ENCODE data around the gene SVBP. TPM values are rescaled to one million over a fixed set of nuclear protein-coding genes. Genes with fewer than 3 reads are reported as not detected.

The SVBP gene
- total RNA-seq, 1 experiment from 2014 or later = 10.1 TPM

GRCh38 chr1:42841440-42842147 lies 24.4 kb upstream of the SVBP start:
- no peaks in the 10 kb centered on the region for H3K9me3 Mint-ChIP-seq (ENCODE audit: low read depth, unreplicated experiment)
- intact Hi-C loops (cut with micrococcal nuclease; ENCODE audit: unreplicated experiment) = no loop called here
- no peak for DNase-seq
- no peak overlapping the region for H3K27ac Mint-ChIP-seq (ENCODE audit: unreplicated experiment)
- CTCF ChIA-PET = no interaction called here
- no peak for TF ChIP-seq CTCF (IDR thresholded peaks at IDR 0.05; ENCODE audit: unreplicated experiment)
- peaks cover 9% of the 10 kb centered on the region for H3K36me3 Mint-ChIP-seq (ENCODE audit: insufficient read depth, unreplicated experiment)
- H3K4me3 Mint-ChIP-seq (ENCODE audit: low read depth, unreplicated experiment) = no peak overlapping the region
- no TSS peak for BruUV-seq (replicated peaks)
- no peaks in the 10 kb centered on the region for H3K27me3 Mint-ChIP-seq (ENCODE audit: unreplicated experiment)
- no peaks in the 10 kb centered on the region for H3K4me1 Mint-ChIP-seq (ENCODE audit: low read depth, unreplicated experiment)

- CTCF ChIA-PET = no interaction called here
- Mint-ChIP-seq H3K27ac (ENCODE audit: unreplicated experiment) (no peak overlapping the region), H3K36me3 (ENCODE audit: insufficient read depth, unreplicated experiment) (peaks cover 3% of the 10 kb centered on the region), H3K4me3 (ENCODE audit: low read depth, unreplicated experiment) (no peak overlapping the region), H3K27me3 (ENCODE audit: unreplicated experiment) (no peaks in the 10 kb centered on the region), H3K4me1 (ENCODE audit: low read depth, unreplicated experiment) (no peaks in the 10 kb centered on the region), H3K9me3 (ENCODE audit: low read depth, unreplicated experiment) (no peaks in the 10 kb centered on the region)
- no TSS peak for BruUV-seq (replicated peaks)
- no peak for TF ChIP-seq CTCF (IDR thresholded peaks at IDR 0.05; ENCODE audit: unreplicated experiment)
- intact Hi-C loops (cut with micrococcal nuclease; ENCODE audit: unreplicated experiment) = no loop called here
- no peak for DNase-seq
Measured at GRCh38 chr1:42841010-42841409, 23.8 kb upstream of the SVBP start.

GRCh38 chr1:42838482-42839190 lies 21.4 kb upstream of the SVBP start:
- no peaks in the 10 kb centered on the region for H3K4me1 Mint-ChIP-seq (ENCODE audit: low read depth, unreplicated experiment)
- H3K4me3 Mint-ChIP-seq (ENCODE audit: low read depth, unreplicated experiment) = no peak overlapping the region
- no peaks in the 10 kb centered on the region for H3K36me3 Mint-ChIP-seq (ENCODE audit: insufficient read depth, unreplicated experiment)
- intact Hi-C loops (cut with micrococcal nuclease; ENCODE audit: unreplicated experiment) = no loop called here
- CTCF ChIA-PET = interaction anchor here (0.5 kb wide), 1 partner anchor 9 kb away, joined by 3 read pairs; no protein-coding TSS in a partner anchor
- no peak overlapping the region for H3K27ac Mint-ChIP-seq (ENCODE audit: unreplicated experiment)
- H3K27me3 Mint-ChIP-seq (ENCODE audit: unreplicated experiment) = no peaks in the 10 kb centered on the region
- no peak for DNase-seq
- TF ChIP-seq CTCF (IDR thresholded peaks at IDR 0.05; ENCODE audit: unreplicated experiment) = no peak
- no TSS peak for BruUV-seq (replicated peaks)
- no peaks in the 10 kb centered on the region for H3K9me3 Mint-ChIP-seq (ENCODE audit: low read depth, unreplicated experiment)

- no peaks in the 10 kb centered on the region for H3K9me3 Mint-ChIP-seq (ENCODE audit: low read depth, unreplicated experiment)
- TF ChIP-seq CTCF (IDR thresholded peaks at IDR 0.05; ENCODE audit: unreplicated experiment) = no peak
- CTCF ChIA-PET = no interaction called here
- H3K4me3 Mint-ChIP-seq (ENCODE audit: low read depth, unreplicated experiment) = no peak overlapping the region
- no peaks in the 10 kb centered on the region for H3K36me3 Mint-ChIP-seq (ENCODE audit: insufficient read depth, unreplicated experiment)
- DNase-seq = no peak
- no peak overlapping the region for H3K27ac Mint-ChIP-seq (ENCODE audit: unreplicated experiment)
- intact Hi-C loops (cut with micrococcal nuclease; ENCODE audit: unreplicated experiment) = no loop called here
- H3K4me1 Mint-ChIP-seq (ENCODE audit: low read depth, unreplicated experiment) = no peaks in the 10 kb centered on the region
- no peaks in the 10 kb centered on the region for H3K27me3 Mint-ChIP-seq (ENCODE audit: unreplicated experiment)
- BruUV-seq (replicated peaks) = no TSS peak
Measured at GRCh38 chr1:42837709-42838108, 20.5 kb upstream of the SVBP start.
